Progenitor cell of endocrine pancreas (in vitro differentiated cells): ENCODE data around the gene RAD9A. TPM values are rescaled to one million over a fixed set of nuclear protein-coding genes. Genes with fewer than 3 reads are reported as not detected.

ENCODE experiments used
- DNase-seq: peaks from one replicate; pipeline ENCODE4 v3.0.0; 2021; ENCODE audit warnings: low spot score; ENCODE audit not compliant: unreplicated experiment
- H3K27ac Mint-ChIP-seq: 2 replicates; pipeline ENCODE4 v1.8.0; 2021; ENCODE audit warnings: mild to moderate bottlenecking, moderate library complexity, mixed read lengths
- H3K27me3 Mint-ChIP-seq: 2 replicates; pipeline ENCODE4 v1.8.0; 2021; ENCODE audit warnings: mixed read lengths
- H3K36me3 Mint-ChIP-seq: 2 replicates; pipeline ENCODE4 v1.8.0; 2022; ENCODE audit warnings: mixed read lengths; ENCODE audit not compliant: insufficient read depth
- H3K4me1 Mint-ChIP-seq: 2 replicates; pipeline ENCODE4 v1.8.0; 2021; ENCODE audit warnings: low read depth, mixed read lengths
- H3K4me3 Mint-ChIP-seq: 2 replicates; pipeline ENCODE4 v1.8.0; 2021; ENCODE audit warnings: low read depth, mild to moderate bottlenecking, moderate library complexity, mixed read lengths
- H3K9me3 Mint-ChIP-seq: 2 replicates; pipeline ENCODE4 v1.8.0; 2021; ENCODE audit warnings: low read depth, mixed read lengths
- CTCF ChIP-seq: fragments of 200-600 bp; sonication (generic); IDR thresholded peaks from one replicate; pipeline ENCODE4 v1.5.0; 2021; ENCODE audit warnings: antibody characterized with exemption, mild to moderate bottlenecking; ENCODE audit not compliant: unreplicated experiment
- total RNA-seq: library from RNA; stranded (reverse); gene quantifications from 2 replicates; pipeline ENCODE4 v1.2.1, GENCODE V29; 2021

Gene RAD9A
- total RNA-seq, 1 donor from 2014 or later, result 39.0 TPM

- H3K27ac Mint-ChIP-seq, result no peak overlapping the region
- no peak overlapping the region for H3K4me3 Mint-ChIP-seq
- H3K4me1 Mint-ChIP-seq, result peaks cover 22% of the 10 kb centered on the region
- no peak for TF ChIP-seq CTCF
- H3K9me3 Mint-ChIP-seq, result no peaks in the 10 kb centered on the region
- DNase-seq, result no peak
- H3K36me3 Mint-ChIP-seq, result no peaks in the 10 kb centered on the region
- H3K27me3 Mint-ChIP-seq, result no peaks in the 10 kb centered on the region
These were observed 43.6 kb upstream of the RAD9A start for GRCh38 chr11:67347964-67348749.

GRCh38 chr11:67349036-67349435 is 42.8 kb upstream of the RAD9A start:
- H3K9me3 Mint-ChIP-seq, result no peaks in the 10 kb centered on the region
- no peak overlapping the region for H3K4me3 Mint-ChIP-seq
- no peak for TF ChIP-seq CTCF
- H3K36me3 Mint-ChIP-seq, result no peaks in the 10 kb centered on the region
- peaks cover 25% of the 10 kb centered on the region for H3K4me1 Mint-ChIP-seq
- no peak for DNase-seq
- H3K27ac Mint-ChIP-seq, result no peak overlapping the region
- no peaks in the 10 kb centered on the region for H3K27me3 Mint-ChIP-seq

- Mint-ChIP-seq H3K27ac (no peak overlapping the region), H3K36me3 (no peaks in the 10 kb centered on the region), H3K27me3 (no peaks in the 10 kb centered on the region), H3K9me3 (no peaks in the 10 kb centered on the region), H3K4me1 (peaks cover 29% of the 10 kb centered on the region), H3K4me3 (no peak overlapping the region)
- DNase-seq, result no peak
- TF ChIP-seq CTCF, result no peak
These were observed 42.3 kb upstream of the RAD9A start for GRCh38 chr11:67349457-67349856.

GRCh38 chr11:67349928-67350465 is 41.8 kb upstream of the RAD9A start:
- Mint-ChIP-seq H3K4me3 (no peak overlapping the region), H3K9me3 (no peaks in the 10 kb centered on the region)

More at GRCh38 chr11:67349928-67350465, 41.8 kb upstream of the RAD9A start:
- H3K4me1 Mint-ChIP-seq, result peaks cover 35% of the 10 kb centered on the region
- no peak for DNase-seq
- H3K36me3 Mint-ChIP-seq, result no peaks in the 10 kb centered on the region
- no peak overlapping the region for H3K27ac Mint-ChIP-seq
- no peaks in the 10 kb centered on the region for H3K27me3 Mint-ChIP-seq
- TF ChIP-seq CTCF, result no peak
